ENCODE measurements around the gene SLC17A9. TPM values are rescaled to one million over a fixed set of nuclear protein-coding genes. Genes with fewer than 3 reads are reported as not detected.

Gene SLC17A9
- total and polyA plus RNA-seq, 8 donors, result 0.63 to 7.7 (median 3.1) TPM

- TF ChIP-seq, protein P1, sequence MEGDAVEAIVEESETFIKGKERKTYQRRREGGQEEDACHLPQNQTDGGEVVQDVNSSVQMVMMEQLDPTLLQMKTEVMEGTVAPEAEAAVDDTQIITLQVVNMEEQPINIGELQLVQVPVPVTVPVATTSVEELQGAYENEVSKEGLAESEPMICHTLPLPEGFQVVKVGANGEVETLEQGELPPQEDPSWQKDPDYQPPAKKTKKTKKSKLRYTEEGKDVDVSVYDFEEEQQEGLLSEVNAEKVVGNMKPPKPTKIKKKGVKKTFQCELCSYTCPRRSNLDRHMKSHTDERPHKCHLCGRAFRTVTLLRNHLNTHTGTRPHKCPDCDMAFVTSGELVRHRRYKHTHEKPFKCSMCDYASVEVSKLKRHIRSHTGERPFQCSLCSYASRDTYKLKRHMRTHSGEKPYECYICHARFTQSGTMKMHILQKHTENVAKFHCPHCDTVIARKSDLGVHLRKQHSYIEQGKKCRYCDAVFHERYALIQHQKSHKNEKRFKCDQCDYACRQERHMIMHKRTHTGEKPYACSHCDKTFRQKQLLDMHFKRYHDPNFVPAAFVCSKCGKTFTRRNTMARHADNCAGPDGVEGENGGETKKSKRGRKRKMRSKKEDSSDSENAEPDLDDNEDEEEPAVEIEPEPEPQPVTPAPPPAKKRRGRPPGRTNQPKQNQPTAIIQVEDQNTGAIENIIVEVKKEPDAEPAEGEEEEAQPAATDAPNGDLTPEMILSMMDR (IDR thresholded peaks at IDR 0.05), result no peak
- ATAC-seq (peak in 3 of 4 donors; percentile 5 to 53 (median 26)), FAIRE-seq (no peak)
Observed at GRCh38 chr20:62955519-62956386, 3.2 kb downstream of the SLC17A9 start.

DNA sequence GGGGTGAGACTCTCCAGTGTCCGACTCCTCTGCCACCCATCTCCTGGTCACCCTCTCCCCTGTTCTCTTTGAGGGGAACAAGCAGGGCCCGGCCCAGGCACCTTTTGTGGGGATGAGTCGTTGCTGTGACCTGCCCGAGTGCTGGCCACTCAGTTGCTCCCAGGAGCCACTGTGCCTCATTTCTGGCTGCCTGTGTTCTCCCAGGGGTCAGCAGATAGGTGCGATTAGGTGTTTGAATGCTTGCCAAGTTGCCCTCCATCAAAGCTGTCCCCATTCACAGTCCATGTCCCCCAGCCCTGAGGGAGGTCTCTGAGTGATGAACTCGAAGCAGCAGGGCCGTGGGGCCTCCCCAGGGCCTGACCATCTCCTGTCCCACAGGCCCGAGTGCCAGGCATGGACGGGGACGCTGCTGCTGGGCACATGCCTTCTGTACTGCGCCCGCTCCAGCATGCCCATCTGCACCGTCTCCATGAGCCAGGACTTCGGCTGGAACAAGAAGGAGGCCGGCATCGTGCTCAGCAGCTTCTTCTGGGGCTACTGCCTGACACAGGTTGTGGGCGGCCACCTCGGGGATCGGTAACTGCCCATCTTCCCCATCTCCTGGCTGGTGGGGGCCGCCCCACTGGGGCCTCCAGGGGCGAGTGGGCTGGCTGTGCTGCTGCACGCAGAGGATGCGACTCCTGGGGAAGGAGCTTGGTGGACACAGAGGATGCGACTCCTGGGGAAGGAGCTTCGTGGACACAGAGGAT is 4.1 kb downstream of the SLC17A9 start:
- FAIRE-seq, result no peak
- ATAC-seq, result no peak
- intact Hi-C loops (cut with DNase I), result no loop called here
- no peak overlapping the region for H3K27ac ChIP-seq
- no peaks in the 10 kb centered on the region for H3K36me3 ChIP-seq
- no peaks in the 10 kb centered on the region for H3K4me1 ChIP-seq
- no peaks in the 10 kb centered on the region for H3K9me3 ChIP-seq
- WGBS, 2 donors, result 83 to 92% methylated on average over 24 to 25 of the region's 25 CpGs
- TF ChIP-seq, protein P1 (IDR thresholded peaks at IDR 0.05), result no peak
- peak in 1 of 6 donors; percentile 14 for DNase-seq
- H3K27me3 ChIP-seq, result no peaks in the 10 kb centered on the region
- no peak overlapping the region for H3K4me3 ChIP-seq

More at GRCh38 chr20:62955519-62956386, 3.2 kb downstream of the SLC17A9 start:
- H3K36me3 ChIP-seq, result no peaks in the 10 kb centered on the region
- no peaks in the 10 kb centered on the region for H3K27me3 ChIP-seq
- 47 to 56% methylated on average over 23 of the region's 23 CpGs for WGBS, 2 donors
- peak overlapping the region in 3 of 4 donors; percentile 17 to 40 (median 22) for H3K27ac ChIP-seq
- H3K9me3 ChIP-seq, result no peaks in the 10 kb centered on the region
- H3K4me1 ChIP-seq, result no peaks in the 10 kb centered on the region
- peak in 1 of 6 donors; percentile 40 for DNase-seq
- intact Hi-C loops (cut with DNase I), result no loop called here
- H3K4me3 ChIP-seq, result no peak overlapping the region

DNA sequence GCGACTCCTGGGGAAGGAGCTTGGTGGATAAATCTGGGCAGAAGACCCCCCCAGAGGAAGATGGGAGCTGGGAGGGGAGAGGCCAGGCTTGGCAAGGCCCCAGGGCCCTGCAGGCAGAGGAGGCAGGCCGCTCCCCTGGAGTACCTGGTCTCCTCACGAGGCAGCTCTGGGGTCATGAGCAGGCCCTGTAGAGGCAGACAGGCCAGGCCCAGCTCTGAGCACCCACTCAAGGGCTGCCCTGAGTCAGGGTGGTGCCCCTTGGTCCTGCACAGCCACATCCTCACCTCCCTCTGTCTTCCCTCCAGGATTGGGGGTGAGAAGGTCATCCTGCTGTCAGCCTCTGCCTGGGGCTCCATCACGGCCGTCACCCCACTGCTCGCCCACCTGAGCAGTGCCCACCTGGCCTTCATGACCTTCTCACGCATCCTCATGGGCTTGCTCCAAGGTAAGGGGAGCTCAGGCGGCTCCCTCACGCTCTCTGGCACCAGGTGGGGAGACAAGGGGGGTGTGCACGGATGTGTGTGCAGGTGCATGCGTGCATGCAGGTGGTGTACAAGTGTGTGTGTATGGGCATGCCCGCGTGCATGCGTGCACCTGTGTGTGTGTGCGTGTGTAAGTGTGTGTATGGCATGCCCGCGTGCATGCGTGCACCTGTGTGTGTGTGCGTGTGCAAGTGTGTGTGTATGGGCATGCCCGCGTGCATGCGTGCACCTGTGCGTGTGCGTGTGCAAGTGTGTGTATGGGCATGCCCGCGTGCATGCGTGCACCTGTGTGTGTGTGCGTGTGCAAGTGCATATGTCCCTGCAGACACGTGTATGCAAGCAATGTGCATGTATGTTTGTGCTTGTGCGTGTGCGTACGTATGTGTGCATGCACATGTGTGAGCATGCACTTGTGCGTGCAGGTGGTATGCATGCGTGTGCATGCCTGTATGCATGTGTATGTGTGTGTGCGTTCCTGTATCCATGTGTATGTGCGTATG is 4.9 kb downstream of the SLC17A9 start:
- Histone ChIP-seq H3K27ac (no peak overlapping the region), H3K27me3 (no peaks in the 10 kb centered on the region), H3K9me3 (no peaks in the 10 kb centered on the region), H3K4me1 (no peaks in the 10 kb centered on the region), H3K4me3 (no peak overlapping the region), H3K36me3 (no peaks in the 10 kb centered on the region)
- WGBS, 2 donors, result 90 to 94% methylated on average over 36 of the region's 36 CpGs
- no peak for ATAC-seq
- DNase-seq, result peak in 1 of 6 donors; percentile 20
- no peak for FAIRE-seq
- intact Hi-C loops (cut with DNase I), result no loop called here
- TF ChIP-seq, protein P1 (IDR thresholded peaks at IDR 0.05), result no peak

- TF ChIP-seq, protein P1 (IDR thresholded peaks at IDR 0.05), result no peak
- WGBS, 2 donors, result 62 to 77% methylated on average over 10 of the region's 10 CpGs
- DNase-seq, result peak in 1 of 6 donors; percentile 17
- no peak for FAIRE-seq
- no peaks in the 10 kb centered on the region for H3K9me3 ChIP-seq
- no peak for ATAC-seq
- no peaks in the 10 kb centered on the region for H3K4me1 ChIP-seq
- no peak overlapping the region for H3K4me3 ChIP-seq
- no peak overlapping the region for H3K27ac ChIP-seq
- no peaks in the 10 kb centered on the region for H3K27me3 ChIP-seq
- intact Hi-C loops (cut with DNase I), result no loop called here
- H3K36me3 ChIP-seq, result no peaks in the 10 kb centered on the region
Observed at GRCh38 chr20:62958388-62959100, 6.0 kb downstream of the SLC17A9 start.
